Coronary artery (tissue), 2 donors: ENCODE results near the gene CCDC39.
"Not testable (repeated sequence)": the region's sequence is repeated elsewhere in the genome, so short reads cannot be mapped to it uniquely, and the experiment has no call there.

Experiments
- DNase-seq: peaks from one replicate; pipeline ENCODE4 v3.0.0-alpha.2; 2017; ENCODE audit warnings: low spot score
- H3K27ac ChIP-seq, 2 donors: fragments of 200-600 bp; sonication (generic); one replicate each; pipeline ENCODE4 v1.5.1; 2016 to 2019
- H3K4me3 ChIP-seq: fragments of 200-600 bp; sonication (generic); 2 replicates; pipeline ENCODE4 v1.5.1; 2016; ENCODE audit warnings: mild to moderate bottlenecking, moderate library complexity
- TF ChIP-seq, protein P1 (sequence below): fragments of 200-600 bp; sonication (generic); IDR thresholded peaks from one replicate; pipeline ENCODE4 v1.5.1; 2019; ENCODE audit warnings: antibody characterized with exemption

Gene CCDC39

GRCh38 chr3:180612364-180612763 is 66.9 kb downstream of the CCDC39 start:
- TF ChIP-seq, protein P1, sequence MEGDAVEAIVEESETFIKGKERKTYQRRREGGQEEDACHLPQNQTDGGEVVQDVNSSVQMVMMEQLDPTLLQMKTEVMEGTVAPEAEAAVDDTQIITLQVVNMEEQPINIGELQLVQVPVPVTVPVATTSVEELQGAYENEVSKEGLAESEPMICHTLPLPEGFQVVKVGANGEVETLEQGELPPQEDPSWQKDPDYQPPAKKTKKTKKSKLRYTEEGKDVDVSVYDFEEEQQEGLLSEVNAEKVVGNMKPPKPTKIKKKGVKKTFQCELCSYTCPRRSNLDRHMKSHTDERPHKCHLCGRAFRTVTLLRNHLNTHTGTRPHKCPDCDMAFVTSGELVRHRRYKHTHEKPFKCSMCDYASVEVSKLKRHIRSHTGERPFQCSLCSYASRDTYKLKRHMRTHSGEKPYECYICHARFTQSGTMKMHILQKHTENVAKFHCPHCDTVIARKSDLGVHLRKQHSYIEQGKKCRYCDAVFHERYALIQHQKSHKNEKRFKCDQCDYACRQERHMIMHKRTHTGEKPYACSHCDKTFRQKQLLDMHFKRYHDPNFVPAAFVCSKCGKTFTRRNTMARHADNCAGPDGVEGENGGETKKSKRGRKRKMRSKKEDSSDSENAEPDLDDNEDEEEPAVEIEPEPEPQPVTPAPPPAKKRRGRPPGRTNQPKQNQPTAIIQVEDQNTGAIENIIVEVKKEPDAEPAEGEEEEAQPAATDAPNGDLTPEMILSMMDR = no peak
- DNase-seq = no peak
- Histone ChIP-seq H3K4me3 (no peak overlapping the region), H3K27ac (no peak overlapping the region)

GRCh38 chr3:180611006-180611405 is 68.3 kb downstream of the CCDC39 start:
- DNase-seq = no peak
- no peak overlapping the region for H3K4me3 ChIP-seq
- TF ChIP-seq, protein P1 = no peak
- no peak overlapping the region for H3K27ac ChIP-seq

GRCh38 chr3:180601688-180602666 is 77.3 kb downstream of the CCDC39 start, which contains the start of gene TTC14:
TTC14 (plus strand) TSS chr3:180602163; CDS start chr3:180602262, 99 bp downstream.
- peak; percentile 92 for DNase-seq
- Histone ChIP-seq H3K4me3 (peak within 1 kb of the TSS; percentile 92), H3K27ac (peak within 1 kb of the TSS; percentile 44 to 75)
- TF ChIP-seq, protein P1 = no peak

DNA sequence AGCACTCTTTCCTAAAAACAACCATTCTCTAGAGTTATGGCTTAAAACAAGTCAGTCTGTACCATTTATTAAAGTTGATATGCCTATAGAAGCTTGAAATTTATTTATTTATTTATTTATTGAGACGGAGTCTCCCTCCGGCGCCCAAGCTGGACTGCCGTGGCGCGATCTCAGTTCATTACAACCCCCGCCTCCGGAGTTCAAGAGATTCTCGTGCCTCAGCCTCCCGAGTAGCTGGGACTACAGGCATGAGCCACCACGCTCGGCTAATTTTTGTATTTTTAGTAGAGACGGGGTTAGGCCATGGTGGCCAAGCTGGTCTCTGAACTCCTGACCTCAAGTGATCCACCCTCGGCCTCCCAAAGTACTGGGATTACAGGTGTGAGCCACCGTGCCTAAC is 78.8 kb downstream of the CCDC39 start:
- TF ChIP-seq, protein P1 = no peak
- H3K27ac ChIP-seq = no peak overlapping the region
- H3K4me3 ChIP-seq = no peak overlapping the region
- DNase-seq = no peak

DNA sequence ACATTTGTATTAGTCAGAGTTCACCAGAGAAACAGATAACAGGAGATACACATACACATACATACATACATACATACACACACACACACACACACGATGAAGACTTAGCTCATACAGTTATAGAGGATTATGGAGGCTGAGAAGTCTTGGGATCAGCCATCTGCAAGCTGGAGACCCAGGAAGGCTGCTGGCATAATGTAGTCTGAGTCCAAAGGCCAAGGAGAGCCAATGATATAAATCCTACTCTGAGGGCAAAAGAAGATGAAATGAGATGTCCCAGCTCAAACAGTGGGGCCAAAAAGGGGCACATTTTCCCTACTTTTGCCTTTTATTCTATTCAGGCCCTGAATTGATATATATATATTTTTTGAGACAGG is 83.7 kb downstream of the CCDC39 start:
- Histone ChIP-seq H3K4me3 (no peak overlapping the region), H3K27ac (no peak overlapping the region)
- no peak for DNase-seq
- TF ChIP-seq, protein P1 = no peak

DNA sequence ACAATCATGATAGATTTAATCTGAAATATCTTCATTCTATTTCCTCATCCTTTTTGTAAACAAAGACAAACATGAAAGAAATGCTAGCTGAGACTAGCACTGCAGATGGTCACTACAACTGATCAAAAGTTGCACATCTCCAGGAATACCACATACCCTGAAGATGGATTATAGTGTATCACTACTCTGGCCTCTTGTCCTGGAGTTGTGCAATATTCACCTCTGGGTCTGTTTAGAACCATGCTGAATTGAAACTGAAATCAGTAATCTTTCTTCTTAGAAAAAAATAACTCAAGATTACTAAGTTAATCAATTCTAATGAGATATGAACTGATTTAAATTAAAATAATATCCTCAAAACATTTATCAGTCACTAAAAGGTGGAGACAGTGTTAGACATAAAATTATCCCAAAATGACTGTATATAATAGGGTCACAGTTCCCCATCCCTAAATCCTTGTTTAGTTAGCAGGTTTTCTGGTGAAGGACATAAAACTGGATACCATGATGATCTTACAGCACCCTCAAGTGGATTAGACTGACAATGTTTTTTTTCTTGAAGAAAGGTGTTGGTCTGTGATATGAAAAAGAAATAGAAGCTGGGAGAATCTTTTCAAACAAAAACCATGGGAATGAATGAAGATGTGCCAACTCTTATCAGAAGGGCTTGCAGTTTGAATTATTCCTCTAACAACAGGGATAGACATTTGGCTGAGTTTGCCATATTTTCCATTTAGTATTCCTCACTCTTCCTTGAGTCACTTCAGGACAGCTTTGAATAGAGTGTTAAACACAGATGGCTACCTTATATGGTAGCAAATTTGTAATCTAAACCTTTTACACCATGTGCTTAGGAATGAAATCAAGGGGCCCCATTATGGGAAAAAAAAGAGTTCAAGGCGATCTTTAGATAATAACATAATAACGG is 84.4 kb downstream of the CCDC39 start:
- DNase-seq = no peak
- H3K27ac ChIP-seq = no peak overlapping the region
- TF ChIP-seq, protein P1 = no peak
- H3K4me3 ChIP-seq = no peak overlapping the region

GRCh38 chr3:180593631-180594030 is 85.7 kb downstream of the CCDC39 start:
- H3K4me3 ChIP-seq, H3K27ac ChIP-seq, DNase-seq: not testable (repeated sequence)
